GM18508 (cell line): ENCODE data around the gene ZNF679.
"Not testable (repeated sequence)": the region's sequence is repeated elsewhere in the genome, so short reads cannot be mapped to it uniquely, and the experiment has no call there.

Source experiments
- ATAC-seq: cut with Tn5 transposase; IDR thresholded peaks from one replicate; pipeline ENCODE4 v1.9.1; 2021; ENCODE audit warnings: moderate number of reproducible peaks; ENCODE audit not compliant: insufficient read depth, unreplicated experiment

ZNF679 gene

DNA sequence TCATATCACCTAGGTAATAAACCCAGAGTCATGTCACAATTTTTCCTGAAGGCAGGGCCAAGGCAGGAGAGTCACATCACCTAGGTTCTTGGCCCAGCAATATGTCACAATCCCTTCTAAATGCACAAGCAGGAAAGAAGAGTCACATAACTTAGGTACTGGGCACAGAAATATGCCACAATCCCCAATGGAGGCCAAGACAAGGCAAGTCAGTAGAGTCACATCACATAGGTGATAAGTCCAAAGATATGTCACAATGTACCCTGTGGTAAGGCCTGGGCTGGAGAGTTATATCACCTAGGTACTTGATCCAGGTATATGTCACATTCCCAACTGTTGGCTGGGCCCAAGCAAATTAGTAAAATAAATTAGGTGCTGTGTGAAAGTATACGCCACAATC lies at the start of gene ZNF679:
Gene ZNF679 (plus strand): TSS at position 301 of the 400 bp plus-strand sequence. CDS start 20,644 bp downstream, outside the sequence.
- ATAC-seq: not testable (repeated sequence)

DNA sequence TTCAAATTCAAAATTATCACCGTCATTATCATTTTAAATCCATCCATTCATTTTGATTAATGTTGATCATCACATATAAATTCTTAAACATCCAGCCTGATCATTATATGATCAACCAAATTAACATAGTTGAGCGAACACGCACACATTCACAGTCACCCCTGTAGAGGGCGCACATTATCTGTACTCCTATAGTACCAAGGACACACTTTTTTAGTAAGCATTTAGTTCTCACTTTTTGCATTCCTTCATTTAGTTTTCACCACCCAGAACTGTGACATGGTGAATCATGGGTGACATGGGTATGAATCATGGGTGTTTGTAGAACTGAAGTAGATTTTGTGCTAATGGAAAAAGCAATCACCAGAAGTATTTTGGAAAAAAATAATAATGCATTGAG lies 47.3 kb upstream of the ZNF679 start:
- ATAC-seq: no peak

DNA sequence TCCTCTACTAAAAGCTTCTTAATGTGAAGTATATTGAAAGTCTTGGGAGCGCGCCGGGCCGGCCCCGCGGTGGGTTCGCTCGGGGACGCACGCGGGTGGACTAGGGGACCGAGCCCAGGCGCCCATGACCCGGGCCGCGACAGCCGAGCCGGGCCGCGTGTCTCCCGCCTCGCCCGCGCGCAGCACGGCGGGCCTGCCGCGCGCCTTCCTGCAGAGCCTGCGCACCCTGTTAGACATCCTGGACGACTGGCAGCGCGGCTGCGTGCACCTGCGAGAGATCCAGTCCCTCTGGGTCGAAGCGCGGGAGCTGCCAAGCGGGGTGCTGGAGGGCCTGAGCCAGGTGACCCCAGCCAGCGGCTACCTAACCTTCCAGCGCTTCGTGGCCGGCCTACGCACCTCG lies 46.7 kb upstream of the ZNF679 start:
- ATAC-seq: no peak

DNA sequence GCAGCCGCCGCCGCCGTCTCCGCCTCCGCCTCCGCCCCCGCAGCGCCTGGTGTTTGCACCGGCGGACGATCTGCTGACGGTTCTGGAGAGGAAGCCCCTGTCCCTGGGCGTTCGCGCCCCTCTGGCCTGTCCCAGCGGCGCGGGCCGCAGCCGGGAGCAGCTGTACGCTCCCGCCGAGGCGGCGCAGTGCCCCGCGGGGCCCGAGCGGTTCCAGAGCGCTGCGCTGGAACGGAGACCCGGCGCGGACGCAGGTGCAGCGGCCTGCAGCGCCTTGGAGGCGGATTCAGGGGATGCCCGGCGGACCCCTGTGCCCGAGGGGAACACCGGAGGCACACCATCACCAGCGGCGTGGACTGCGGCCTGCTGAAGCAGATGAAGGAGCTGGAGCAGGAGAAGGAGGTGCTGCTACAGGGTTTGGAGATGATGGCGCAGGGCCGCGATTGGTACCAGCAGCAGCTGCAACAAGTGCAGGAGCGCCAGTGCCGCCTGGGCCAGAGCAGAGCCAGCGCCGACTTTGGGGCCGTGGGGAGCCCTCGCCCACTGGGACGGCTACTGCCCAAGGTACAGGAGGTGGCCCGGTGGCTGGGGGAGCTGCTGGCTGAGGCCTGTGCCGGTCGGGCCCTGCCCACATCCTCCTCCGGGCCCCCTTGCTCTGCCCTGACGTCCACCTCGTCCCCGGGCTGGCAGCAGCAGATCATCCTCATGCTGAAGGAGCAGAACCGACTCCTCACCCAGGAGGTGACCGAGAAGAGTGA lies 46.1 kb upstream of the ZNF679 start:
- ATAC-seq: no peak

DNA sequence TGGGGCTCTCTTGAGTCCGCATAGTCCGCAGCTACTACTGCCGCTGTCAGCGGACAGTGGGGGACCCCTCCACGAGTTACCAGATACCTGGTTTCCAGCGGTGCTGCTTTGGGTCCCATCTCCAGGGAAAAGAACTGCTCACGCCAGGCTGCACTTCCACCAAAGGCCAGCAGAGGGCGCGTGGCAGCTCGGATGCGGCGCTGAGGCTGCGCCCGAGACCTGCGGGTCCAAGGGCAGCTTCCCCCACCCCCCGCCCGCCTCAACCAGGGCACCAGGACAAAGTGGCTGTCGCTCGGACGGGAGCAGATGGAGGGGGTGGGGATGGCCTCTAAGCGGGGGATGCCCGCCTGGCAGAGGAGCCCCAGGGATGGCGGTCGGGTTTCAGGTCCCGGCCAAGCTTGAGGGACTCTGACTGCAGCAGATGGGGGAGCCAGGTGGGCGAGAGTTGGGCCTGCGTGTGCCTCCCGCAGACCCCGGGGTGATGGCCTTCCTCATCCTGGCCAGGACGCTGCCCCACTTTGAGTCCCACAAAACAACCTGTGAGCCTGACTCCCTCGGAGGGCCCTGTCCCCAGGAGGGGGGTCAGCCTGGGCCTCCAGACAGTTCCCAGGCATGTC lies 45.0 kb upstream of the ZNF679 start:
- ATAC-seq: no peak

DNA sequence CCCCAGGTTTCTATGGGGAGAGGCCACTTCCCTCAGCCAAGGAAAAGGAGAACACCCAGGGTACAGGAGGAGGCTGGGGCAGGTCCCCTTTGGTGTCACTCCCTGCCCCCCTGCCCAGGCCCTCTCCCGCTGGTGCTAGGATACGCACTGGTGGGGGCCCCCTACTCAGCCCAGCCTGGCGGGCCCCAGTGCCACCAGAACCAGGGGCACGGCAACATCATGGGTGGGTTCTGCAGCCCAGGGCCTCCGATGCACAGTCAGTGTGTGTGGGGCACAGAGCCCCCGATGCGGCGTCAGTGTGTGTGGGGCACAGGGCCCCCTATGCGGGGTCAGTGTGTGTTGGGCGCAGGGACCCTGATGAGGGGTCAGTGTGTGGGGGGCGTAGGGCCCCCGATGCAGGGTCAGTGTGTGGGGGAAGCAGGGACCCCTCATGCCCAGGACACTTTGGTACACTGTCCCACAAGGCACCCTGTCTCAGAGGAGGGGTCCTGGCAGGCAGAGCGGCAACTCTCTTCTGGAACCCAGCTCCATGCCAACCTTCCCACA lies 44.4 kb upstream of the ZNF679 start:
- ATAC-seq: no peak

DNA sequence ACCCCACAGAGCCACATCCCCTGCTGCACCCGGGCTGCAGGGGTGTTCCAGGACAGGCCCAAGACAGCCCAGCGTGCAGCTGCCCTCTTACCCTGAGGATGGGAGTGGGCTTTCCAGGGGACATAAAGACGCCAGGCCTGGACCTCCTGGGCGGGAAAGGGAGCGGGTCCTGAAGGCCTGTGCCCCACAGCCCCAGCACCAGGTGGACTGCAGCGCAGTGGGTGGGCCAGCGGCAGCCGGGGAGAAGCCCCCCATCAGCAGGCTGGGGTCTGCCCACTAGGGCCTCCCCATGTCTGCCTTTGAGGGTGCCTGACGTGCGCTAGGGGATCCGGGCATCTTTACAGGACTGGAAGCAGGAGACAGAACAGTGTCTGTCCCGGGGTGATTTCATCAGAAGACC lies 43.9 kb upstream of the ZNF679 start:
- ATAC-seq: no peak

DNA sequence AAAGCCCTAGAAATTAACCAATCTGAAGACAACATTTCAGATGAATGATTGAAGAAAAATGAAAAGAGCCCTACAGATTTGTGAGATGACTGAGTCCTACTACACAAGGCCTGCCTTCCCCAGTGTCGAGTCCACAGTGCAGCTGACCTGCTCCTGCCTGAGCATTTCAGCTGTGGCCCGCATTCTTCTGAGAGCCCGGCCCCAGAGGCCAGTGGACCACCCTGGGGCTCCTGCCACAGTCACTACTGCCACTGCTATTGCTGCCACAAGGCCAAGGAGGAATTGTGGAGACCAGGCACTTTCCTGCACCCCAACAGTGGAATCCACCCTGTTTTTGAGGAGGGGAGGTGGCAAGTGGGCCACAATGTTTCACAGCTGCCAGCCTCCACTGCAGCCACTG lies 40.9 kb upstream of the ZNF679 start:
- ATAC-seq: no peak

DNA sequence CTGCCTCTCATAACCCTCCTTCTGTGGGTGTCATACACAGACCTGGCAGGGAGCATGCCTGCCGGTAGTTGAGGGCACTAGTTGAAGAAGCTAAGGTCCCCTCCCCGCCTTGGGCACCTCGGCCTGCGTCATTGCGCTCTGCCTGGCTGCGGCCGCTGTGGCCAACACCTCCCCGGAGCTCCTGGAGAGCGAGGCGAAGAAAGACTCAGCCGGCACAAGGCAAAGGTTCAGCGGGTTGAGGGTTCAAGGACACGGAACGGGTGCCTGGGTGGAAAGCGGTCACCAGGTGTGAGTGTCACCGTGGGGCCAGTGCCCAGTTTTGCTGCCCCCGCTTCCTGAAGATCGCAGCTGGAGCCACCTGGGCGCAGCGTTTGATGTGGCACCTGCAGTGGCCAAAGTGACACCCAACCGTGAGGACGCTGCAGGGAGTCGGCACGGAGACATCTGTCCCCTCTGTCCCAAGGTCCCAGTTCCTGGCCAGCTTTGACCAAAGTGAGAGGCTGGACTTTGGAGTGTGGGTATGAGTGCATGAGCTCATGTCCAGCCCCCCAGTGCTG lies 36.0 kb upstream of the ZNF679 start:
- ATAC-seq: no peak

DNA sequence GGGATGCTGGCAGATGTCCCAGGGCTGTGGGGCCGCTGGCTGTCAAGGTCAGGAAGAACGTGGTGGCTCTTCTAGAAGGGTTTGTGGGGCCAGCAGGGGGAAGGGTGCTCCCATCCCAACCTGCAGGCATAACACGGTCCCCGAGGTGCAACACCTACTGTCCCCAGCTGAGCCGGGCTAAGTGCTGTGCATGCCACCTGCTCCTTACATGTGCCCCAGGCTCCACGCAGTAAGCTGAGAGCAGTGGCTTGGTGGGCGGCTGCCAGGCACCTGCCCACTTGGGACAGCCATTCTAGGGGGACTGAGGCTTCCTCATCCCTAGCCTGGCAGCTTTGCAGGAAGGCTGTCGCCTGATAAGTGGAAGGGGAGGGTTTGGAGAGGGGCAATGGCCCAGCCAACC lies 35.5 kb upstream of the ZNF679 start:
- no peak for ATAC-seq

DNA sequence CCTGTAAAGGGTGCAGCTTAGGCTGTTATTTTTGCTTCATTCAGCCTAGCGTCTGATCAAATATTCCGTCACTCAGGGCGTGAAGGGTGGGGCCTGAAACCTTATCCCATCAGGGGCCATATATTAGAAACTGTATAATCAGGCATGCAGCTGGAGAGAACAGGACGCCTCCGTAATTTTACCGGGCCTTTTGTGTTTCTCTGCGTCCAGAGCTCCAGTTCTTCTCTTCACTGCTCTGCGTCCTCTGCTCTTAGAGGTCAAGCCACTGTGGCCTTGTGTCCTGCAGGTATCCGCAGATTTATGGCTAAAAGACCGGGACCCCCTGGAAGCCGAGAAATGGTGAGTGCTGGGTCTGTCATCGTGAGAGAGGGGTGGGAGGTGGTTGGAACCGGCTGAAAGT lies 21.4 kb upstream of the ZNF679 start, which contains the start of gene ZNF735:
Gene ZNF735 (plus strand): TSS at position 301 of the 400 bp plus-strand sequence. CDS start 0 bp downstream, at position 301.
- no peak for ATAC-seq

DNA sequence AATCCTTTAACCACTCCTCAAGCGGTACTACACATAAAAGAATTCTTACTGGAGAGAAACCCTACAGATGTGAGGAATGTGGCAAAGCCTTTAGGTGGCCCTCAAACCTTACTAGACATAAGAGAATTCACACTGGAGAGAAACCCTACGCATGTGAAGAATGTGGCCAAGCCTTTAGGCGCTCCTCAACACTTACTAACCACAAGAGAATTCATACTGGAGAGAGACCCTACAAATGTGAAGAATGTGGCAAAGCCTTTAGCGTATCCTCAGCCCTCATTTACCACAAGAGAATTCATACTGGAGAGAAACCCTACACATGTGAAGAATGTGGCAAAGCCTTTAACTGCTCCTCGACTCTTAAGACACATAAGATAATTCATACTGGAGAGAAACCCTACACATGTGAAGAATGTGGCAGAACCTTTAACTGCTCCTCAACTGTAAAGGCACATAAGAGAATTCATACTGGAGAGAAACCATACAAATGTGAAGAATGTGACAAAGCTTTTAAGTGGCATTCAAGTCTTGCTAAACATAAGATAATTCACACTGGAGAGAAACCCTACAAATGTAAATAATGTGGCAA lies 8.5 kb upstream of the ZNF679 start:
- ATAC-seq: not testable (repeated sequence)

DNA sequence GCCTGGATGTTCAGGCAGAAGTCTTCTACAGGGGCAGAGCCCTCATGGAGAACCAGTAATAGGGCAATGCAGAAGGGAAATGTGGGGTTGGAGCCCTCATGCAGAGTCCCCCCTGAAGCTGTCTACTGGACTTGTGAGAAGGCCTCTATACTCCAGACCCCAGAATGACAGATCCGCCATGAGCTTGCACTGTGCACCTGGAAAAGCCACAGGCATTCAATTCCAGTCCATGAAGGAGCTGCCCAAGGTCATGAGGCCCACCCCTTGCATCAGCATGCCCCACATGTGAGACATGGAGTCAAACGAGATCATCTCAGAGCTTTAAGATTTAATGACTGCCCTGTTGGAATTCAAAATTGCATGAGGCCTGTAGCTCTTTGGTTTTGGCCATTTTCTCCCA lies 4.9 kb upstream of the ZNF679 start:
- no peak for ATAC-seq

DNA sequence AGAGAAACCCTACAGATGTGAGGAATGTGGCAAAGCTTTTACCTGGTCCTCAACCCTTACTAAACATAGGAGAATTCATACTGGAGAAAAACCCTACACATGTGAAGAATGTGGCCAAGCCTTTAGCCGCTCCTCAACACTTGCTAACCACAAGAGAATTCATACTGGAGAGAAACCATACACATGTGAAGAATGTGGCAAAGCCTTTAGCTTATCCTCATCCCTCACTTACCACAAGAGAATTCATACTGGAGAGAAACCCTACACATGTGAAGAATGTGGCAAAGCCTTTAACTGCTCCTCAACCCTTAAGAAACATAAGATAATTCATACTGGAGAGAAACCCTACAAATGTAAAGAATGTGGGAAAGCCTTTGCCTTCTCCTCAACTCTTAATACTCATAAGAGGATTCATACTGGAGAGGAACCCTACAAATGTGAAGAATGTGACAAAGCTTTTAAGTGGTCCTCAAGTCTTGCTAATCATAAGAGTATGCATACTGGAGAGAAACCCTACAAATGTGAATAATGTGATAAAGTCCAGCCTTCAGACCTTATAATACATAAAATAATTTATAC lies 38.2 kb downstream of the ZNF679 start:
- ATAC-seq: no peak

DNA sequence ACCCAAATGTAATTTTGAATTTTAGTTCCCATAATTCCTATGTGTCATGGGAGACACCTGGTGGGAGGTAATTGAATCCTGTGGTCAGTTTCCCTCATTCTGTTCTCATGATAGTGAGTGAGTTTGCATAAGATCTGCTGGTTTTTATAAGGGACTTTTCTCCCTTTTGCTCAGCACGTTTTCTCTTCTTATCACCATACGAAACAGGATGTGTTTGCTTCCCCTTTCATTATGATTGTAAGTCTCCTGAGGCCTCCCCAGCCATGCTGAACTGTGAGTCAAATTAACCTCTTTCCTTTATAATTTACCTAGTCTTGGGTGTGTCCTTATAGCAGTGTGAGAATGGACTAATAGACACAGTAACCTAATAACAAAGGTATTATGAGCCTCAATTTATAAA lies 49.4 kb downstream of the ZNF679 start:
- no peak for ATAC-seq

DNA sequence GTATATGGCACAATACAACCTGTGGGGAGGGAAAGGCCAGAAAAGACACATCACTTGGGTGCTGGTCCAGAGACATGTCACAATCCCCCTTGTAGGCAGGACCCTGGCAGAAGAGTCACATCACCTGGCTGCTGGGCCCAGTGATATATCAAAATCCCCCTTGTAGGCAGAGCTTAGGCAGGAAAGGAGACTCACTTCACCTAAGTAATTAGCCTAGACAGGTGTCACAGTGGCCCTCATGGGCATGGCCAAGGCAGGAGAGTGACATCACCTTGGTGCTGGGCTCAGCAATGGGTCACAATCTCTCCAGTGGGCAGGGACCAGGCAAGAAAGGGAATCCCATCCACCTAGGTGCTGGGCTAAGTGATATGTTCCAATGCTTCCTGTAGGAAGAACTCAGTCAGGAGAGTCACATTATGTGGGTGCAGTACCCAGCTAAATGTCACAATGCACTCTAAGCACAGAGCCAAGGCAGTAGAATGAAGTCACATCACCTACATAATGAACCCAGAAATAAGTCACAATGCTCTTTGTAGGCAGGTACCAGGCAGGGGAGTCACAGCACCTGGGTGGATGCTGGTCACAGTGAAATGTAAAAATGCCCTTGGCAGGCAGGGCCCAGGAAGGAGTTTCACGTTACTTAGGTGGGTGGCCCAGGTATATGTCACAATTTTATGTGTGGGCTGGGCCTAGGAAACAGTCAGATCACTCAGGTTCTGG lies 66.6 kb downstream of the ZNF679 start:
- ATAC-seq: no peak

DNA sequence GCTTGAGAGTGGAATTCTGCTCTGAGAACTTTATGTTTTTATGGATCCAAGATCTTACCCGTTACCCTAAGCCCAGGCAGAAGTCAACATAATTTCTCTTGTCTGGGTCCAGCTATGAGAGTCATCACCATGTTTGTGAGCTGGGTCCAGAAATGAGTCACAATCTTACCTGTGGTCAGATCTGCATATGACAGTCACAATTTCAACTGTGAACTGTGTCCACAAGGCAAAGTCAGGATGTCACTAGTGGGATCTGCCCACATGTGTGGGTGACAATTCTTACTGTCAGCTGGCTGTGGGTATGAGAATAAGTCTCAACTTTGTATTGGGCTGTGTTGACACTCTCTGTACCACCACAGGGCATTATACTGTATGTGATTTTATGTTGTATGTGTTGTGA lies 69.1 kb downstream of the ZNF679 start:
- ATAC-seq: not testable (repeated sequence)

DNA sequence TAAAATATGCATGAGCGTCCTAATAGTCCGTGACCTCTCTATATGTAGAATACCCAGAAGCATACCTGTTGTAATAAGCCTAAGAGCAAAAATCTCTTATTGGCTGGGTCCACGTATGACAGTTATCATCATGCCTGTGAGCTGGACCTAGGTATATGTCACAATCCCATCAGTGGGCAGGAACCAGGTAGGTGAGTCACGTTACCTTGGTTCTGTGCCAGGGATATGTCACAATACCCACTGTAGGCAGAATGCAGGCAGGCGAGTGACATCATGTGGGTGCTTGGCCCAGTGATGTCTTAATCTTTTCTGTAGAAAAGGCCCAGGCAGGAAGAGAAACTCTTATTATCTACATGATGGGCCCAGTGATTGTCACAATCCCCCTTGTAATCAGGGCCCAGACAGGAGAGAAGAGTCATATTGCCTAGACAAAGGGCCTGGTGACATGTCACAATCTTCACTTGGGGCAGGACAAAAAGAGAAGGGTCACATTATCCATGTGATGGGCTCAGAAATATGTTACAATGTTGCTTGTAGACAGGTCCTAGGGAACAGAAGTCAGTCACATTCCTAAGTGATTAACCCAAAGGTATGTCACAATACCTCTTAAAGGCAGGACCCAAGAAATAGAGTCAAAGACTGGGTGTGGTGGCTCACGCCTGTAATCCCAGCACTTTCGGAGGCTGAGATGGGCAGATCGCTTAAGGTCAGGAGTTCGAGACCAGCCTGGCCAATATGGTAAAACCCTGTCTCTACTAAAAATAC lies 72.5 kb downstream of the ZNF679 start:
- no peak for ATAC-seq
